ENCODE results near the gene SLC18B1.

The SLC18B1 gene

GRCh38 chr6:132746048-132746447 is 52.4 kb downstream of the SLC18B1 start:
- intact Hi-C loops (cut with micrococcal nuclease): no loop called here
- H3K36me3 Mint-ChIP-seq (ENCODE audit: low read depth): no peaks in the 10 kb centered on the region
- no peak overlapping the region for H3K4me3 Mint-ChIP-seq
- H3K27me3 Mint-ChIP-seq: no peaks in the 10 kb centered on the region
- no peaks in the 10 kb centered on the region for H3K9me3 Mint-ChIP-seq
- peaks cover 54% of the 10 kb centered on the region for H3K4me1 Mint-ChIP-seq (ENCODE audit: low read depth)
- no peak overlapping the region for H3K27ac Mint-ChIP-seq

GRCh38 chr6:132742495-132742894 is 55.9 kb downstream of the SLC18B1 start:
- Mint-ChIP-seq H3K9me3 (no peaks in the 10 kb centered on the region), H3K27ac (peak overlapping the region; percentile 65), H3K4me1 (ENCODE audit: low read depth) (peaks cover 34% of the 10 kb centered on the region), H3K27me3 (no peaks in the 10 kb centered on the region), H3K36me3 (ENCODE audit: low read depth) (no peaks in the 10 kb centered on the region), H3K4me3 (no peak overlapping the region)
- intact Hi-C loops (cut with micrococcal nuclease): no loop called here

GRCh38 chr6:132741281-132741680 is 57.2 kb downstream of the SLC18B1 start:
- Mint-ChIP-seq H3K36me3 (ENCODE audit: low read depth) (no peaks in the 10 kb centered on the region), H3K4me3 (no peak overlapping the region), H3K27ac (peak overlapping the region; percentile 63), H3K27me3 (no peaks in the 10 kb centered on the region), H3K4me1 (ENCODE audit: low read depth) (peaks cover 37% of the 10 kb centered on the region), H3K9me3 (no peaks in the 10 kb centered on the region)
- intact Hi-C loops (cut with micrococcal nuclease): no loop called here

- Mint-ChIP-seq H3K27ac (no peak overlapping the region), H3K4me3 (no peak overlapping the region), H3K36me3 (ENCODE audit: low read depth) (no peaks in the 10 kb centered on the region), H3K9me3 (no peaks in the 10 kb centered on the region), H3K27me3 (no peaks in the 10 kb centered on the region), H3K4me1 (ENCODE audit: low read depth) (peaks cover 43% of the 10 kb centered on the region)
- intact Hi-C loops (cut with micrococcal nuclease): no loop called here
Measured at GRCh38 chr6:132736239-132736638, 62.2 kb downstream of the SLC18B1 start.

GRCh38 chr6:132734694-132735236 is 63.7 kb downstream of the SLC18B1 start:
- H3K27me3 Mint-ChIP-seq: no peaks in the 10 kb centered on the region
- H3K4me3 Mint-ChIP-seq: no peak overlapping the region
- peaks cover 41% of the 10 kb centered on the region for H3K4me1 Mint-ChIP-seq (ENCODE audit: low read depth)
- no peaks in the 10 kb centered on the region for H3K36me3 Mint-ChIP-seq (ENCODE audit: low read depth)
- no peaks in the 10 kb centered on the region for H3K9me3 Mint-ChIP-seq
- intact Hi-C loops (cut with micrococcal nuclease): loop anchor here (5.0 kb wide), 1 partner anchor 33 kb away; no protein-coding TSS in a partner anchor
- H3K27ac Mint-ChIP-seq: no peak overlapping the region

GRCh38 chr6:132733814-132734213 is 64.6 kb downstream of the SLC18B1 start:
- peaks cover 41% of the 10 kb centered on the region for H3K4me1 Mint-ChIP-seq (ENCODE audit: low read depth)
- H3K27me3 Mint-ChIP-seq: no peaks in the 10 kb centered on the region
- intact Hi-C loops (cut with micrococcal nuclease): loop anchor here (5.0 kb wide), 1 partner anchor 33 kb away; no protein-coding TSS in a partner anchor
- no peaks in the 10 kb centered on the region for H3K36me3 Mint-ChIP-seq (ENCODE audit: low read depth)
- H3K4me3 Mint-ChIP-seq: no peak overlapping the region
- no peaks in the 10 kb centered on the region for H3K9me3 Mint-ChIP-seq
- no peak overlapping the region for H3K27ac Mint-ChIP-seq

GRCh38 chr6:132733283-132733682 is 65.2 kb downstream of the SLC18B1 start:
- no peaks in the 10 kb centered on the region for H3K27me3 Mint-ChIP-seq
- peaks cover 41% of the 10 kb centered on the region for H3K4me1 Mint-ChIP-seq (ENCODE audit: low read depth)
- H3K36me3 Mint-ChIP-seq (ENCODE audit: low read depth): no peaks in the 10 kb centered on the region
- intact Hi-C loops (cut with micrococcal nuclease): loop anchor here (5.0 kb wide), 1 partner anchor 34 kb away; no protein-coding TSS in a partner anchor
- no peak overlapping the region for H3K27ac Mint-ChIP-seq
- no peaks in the 10 kb centered on the region for H3K9me3 Mint-ChIP-seq
- H3K4me3 Mint-ChIP-seq: no peak overlapping the region

GRCh38 chr6:132731086-132731485 is 67.4 kb downstream of the SLC18B1 start:
- peaks cover 27% of the 10 kb centered on the region for H3K4me1 Mint-ChIP-seq (ENCODE audit: low read depth)
- H3K36me3 Mint-ChIP-seq (ENCODE audit: low read depth): no peaks in the 10 kb centered on the region
- H3K27me3 Mint-ChIP-seq: no peaks in the 10 kb centered on the region
- no peak overlapping the region for H3K27ac Mint-ChIP-seq
- H3K4me3 Mint-ChIP-seq: no peak overlapping the region
- intact Hi-C loops (cut with micrococcal nuclease): loop anchor here (5.0 kb wide), 1 partner anchor 36 kb away; no protein-coding TSS in a partner anchor
- H3K9me3 Mint-ChIP-seq: no peaks in the 10 kb centered on the region

- no peaks in the 10 kb centered on the region for H3K27me3 Mint-ChIP-seq
- no peaks in the 10 kb centered on the region for H3K36me3 Mint-ChIP-seq (ENCODE audit: low read depth)
- intact Hi-C loops (cut with micrococcal nuclease): loop anchor here (5.0 kb wide), 1 partner anchor 37 kb away; no protein-coding TSS in a partner anchor
- H3K9me3 Mint-ChIP-seq: no peaks in the 10 kb centered on the region
- H3K4me3 Mint-ChIP-seq: no peak overlapping the region
- H3K27ac Mint-ChIP-seq: no peak overlapping the region
- peaks cover 25% of the 10 kb centered on the region for H3K4me1 Mint-ChIP-seq (ENCODE audit: low read depth)
Measured at GRCh38 chr6:132730560-132730959, 67.9 kb downstream of the SLC18B1 start.

GRCh38 chr6:132728616-132729015 is 69.8 kb downstream of the SLC18B1 start:
- Mint-ChIP-seq H3K27me3 (no peaks in the 10 kb centered on the region), H3K9me3 (no peaks in the 10 kb centered on the region), H3K4me3 (no peak overlapping the region), H3K27ac (no peak overlapping the region), H3K4me1 (ENCODE audit: low read depth) (peaks cover 14% of the 10 kb centered on the region), H3K36me3 (ENCODE audit: low read depth) (no peaks in the 10 kb centered on the region)
- intact Hi-C loops (cut with micrococcal nuclease): no loop called here

- intact Hi-C loops (cut with micrococcal nuclease): no loop called here
- Mint-ChIP-seq H3K36me3 (ENCODE audit: low read depth) (no peaks in the 10 kb centered on the region), H3K27me3 (no peaks in the 10 kb centered on the region), H3K4me1 (ENCODE audit: low read depth) (no peaks in the 10 kb centered on the region), H3K4me3 (no peak overlapping the region), H3K9me3 (no peaks in the 10 kb centered on the region), H3K27ac (no peak overlapping the region)
Measured at GRCh38 chr6:132726608-132726975, 71.8 kb downstream of the SLC18B1 start.

- Mint-ChIP-seq H3K27ac (no peak overlapping the region), H3K27me3 (no peaks in the 10 kb centered on the region), H3K9me3 (no peaks in the 10 kb centered on the region), H3K36me3 (ENCODE audit: low read depth) (no peaks in the 10 kb centered on the region), H3K4me1 (ENCODE audit: low read depth) (no peaks in the 10 kb centered on the region), H3K4me3 (no peak overlapping the region)
- intact Hi-C loops (cut with micrococcal nuclease): no loop called here
Measured at GRCh38 chr6:132725947-132726607, 72.4 kb downstream of the SLC18B1 start.

GRCh38 chr6:132725471-132725870 is 73.0 kb downstream of the SLC18B1 start:
- no peak overlapping the region for H3K27ac Mint-ChIP-seq
- no peaks in the 10 kb centered on the region for H3K27me3 Mint-ChIP-seq
- intact Hi-C loops (cut with micrococcal nuclease): no loop called here
- no peaks in the 10 kb centered on the region for H3K36me3 Mint-ChIP-seq (ENCODE audit: low read depth)
- no peaks in the 10 kb centered on the region for H3K4me1 Mint-ChIP-seq (ENCODE audit: low read depth)
- no peaks in the 10 kb centered on the region for H3K9me3 Mint-ChIP-seq
- no peak overlapping the region for H3K4me3 Mint-ChIP-seq

GRCh38 chr6:132719736-132720448 is 78.5 kb downstream of the SLC18B1 start:
- Mint-ChIP-seq H3K36me3 (ENCODE audit: low read depth) (no peaks in the 10 kb centered on the region), H3K27me3 (peaks cover 1% of the 10 kb centered on the region), H3K27ac (no peak overlapping the region), H3K9me3 (no peaks in the 10 kb centered on the region), H3K4me1 (ENCODE audit: low read depth) (peaks cover 7% of the 10 kb centered on the region), H3K4me3 (no peak overlapping the region)
- intact Hi-C loops (cut with micrococcal nuclease): loop anchor here (10.0 kb wide), 1 partner anchor 45 kb away; no protein-coding TSS in a partner anchor

All from dendritic cell treated with granulocyte-macrophage colony-stimulating factor and Interleukin-4, amounts not matched to agents 40 ng/mL and 50 ng/mL, for 4 days (primary cell).